A549 (cell line): ENCODE measurements around the gene RAB32.
A peak's percentile ranks its signal among the peaks of the same experiment; 100 is the strongest.

ENCODE experiments used
- BHLHE40 ChIP-seq: IDR thresholded peaks from 2 replicates; pipeline ENCODE4 v1.6.1; 2012; ENCODE audit warnings: low read depth, low read length, inconsistent platforms
- CTCF ChIP-seq: fragments of >200 bp; sonication (Bioruptor Twin); formaldehyde crosslinking; IDR thresholded peaks from 3 replicates; pipeline ENCODE4 v1.5.1; 2016
- E2F6 ChIP-seq: IDR thresholded peaks from 2 replicates; pipeline ENCODE4 v1.6.1; 2012; ENCODE audit warnings: low read depth, borderline replicate concordance
- EP300 ChIP-seq, 2 experiments: fragments of >200 bp; sonication (Bioruptor Twin); formaldehyde crosslinking; IDR thresholded peaks; 2 replicates in 1 of 2; 3 replicates in 1 of 2; pipeline ENCODE4 v1.6.1; 2016 to 2017
- GATA3 ChIP-seq: IDR thresholded peaks from 2 replicates; pipeline ENCODE4 v1.6.1; 2012; ENCODE audit warnings: borderline replicate concordance
- HEYL ChIP-seq: fragments of 250-450 bp; sonication (Bioruptor Pico); IDR thresholded peaks from 2 replicates; pipeline ENCODE4 v1.8.0; 2021; ENCODE audit warnings: mild to moderate bottlenecking, moderate library complexity
- HOXB13 ChIP-seq: fragments of 250-450 bp; sonication (Bioruptor Pico); IDR thresholded peaks from 2 replicates; pipeline ENCODE4 v1.5.0; 2020; ENCODE audit warnings: low read depth, mild to moderate bottlenecking, moderate library complexity
- MYC ChIP-seq: IDR thresholded peaks from 2 replicates; pipeline ENCODE4 v1.6.1; 2012; ENCODE audit warnings: mild to moderate bottlenecking, inconsistent platforms, low read length, improper control_type of control experiment, borderline replicate concordance
- POLR2A ChIP-seq: IDR thresholded peaks from 2 replicates; pipeline ENCODE4 v1.6.1; 2012; ENCODE audit warnings: mild to moderate bottlenecking, low read length
- RNF2 ChIP-seq: fragments of 200-600 bp; sonication (generic); IDR thresholded peaks from 2 replicates; pipeline ENCODE4 v1.6.1; 2016; ENCODE audit warnings: low read depth, mild to moderate bottlenecking, antibody characterized with exemption, moderate library complexity, borderline replicate concordance

- no peak for TF ChIP-seq CTCF
- TF ChIP-seq BHLHE40, result no peak
- TF ChIP-seq MYC, result no peak
- TF ChIP-seq HEYL (CRISPR knock-in tag), result no peak
- TF ChIP-seq POLR2A, result no peak
- TF ChIP-seq HOXB13 (CRISPR knock-in tag), result no peak
- no peak for TF ChIP-seq GATA3
- no peak for TF ChIP-seq RNF2
- TF ChIP-seq E2F6, result no peak
- TF ChIP-seq EP300 (IDR thresholded peaks at IDR 0.05), result peak in 1 of 2 experiments; percentile 10; a peak in 1 of 5 replicates
These were observed 2.9 kb downstream of the RAB32 start for GRCh38 chr6:146546443-146547043.
